Measurements from ENCODE around the gene TMC2. TPM values are rescaled to one million over a fixed set of nuclear protein-coding genes. Genes with fewer than 3 reads are reported as not detected.

The TMC2 gene
- total RNA-seq, 1 experiment from 2014 or later = not detected

GRCh38 chr20:2659547-2659946 is 123.2 kb downstream of the TMC2 start:
- ATAC-seq (no peak), DNase-seq (ENCODE audit: low spot score) (no peak)
- Mint-ChIP-seq H3K4me1 (peaks cover 12% of the 10 kb centered on the region), H3K4me3 (no peak overlapping the region), H3K9me3 (no peaks in the 10 kb centered on the region), H3K36me3 (peaks cover 87% of the 10 kb centered on the region), H3K27me3 (ENCODE audit: low read depth) (no peaks in the 10 kb centered on the region), H3K27ac (no peak overlapping the region)
- TF ChIP-seq USF2 (CRISPR knock-in tag; IDR thresholded peaks at IDR 0.05) (no peak), MYBL2 (CRISPR knock-in tag; IDR thresholded peaks at IDR 0.05) (no peak), ESRRA (CRISPR knock-in tag; IDR thresholded peaks at IDR 0.05; ENCODE audit: borderline replicate concordance) (no peak), GTF2I (CRISPR knock-in tag; conservative IDR thresholded peaks at IDR 0.05) (no peak), OVOL2 (CRISPR knock-in tag; IDR thresholded peaks at IDR 0.05; ENCODE audit: borderline replicate concordance) (no peak), IRF2 (CRISPR knock-in tag; IDR thresholded peaks at IDR 0.05; ENCODE audit: borderline replicate concordance, low read depth) (no peak), ZNF219 (CRISPR knock-in tag; IDR thresholded peaks at IDR 0.05; ENCODE audit: borderline replicate concordance) (no peak), TP53 (CRISPR knock-in tag; IDR thresholded peaks at IDR 0.05) (no peak), RELA (CRISPR knock-in tag; IDR thresholded peaks at IDR 0.05; ENCODE audit: borderline replicate concordance) (no peak), TEAD4 (CRISPR knock-in tag; IDR thresholded peaks at IDR 0.05) (no peak), ZNF121 (CRISPR knock-in tag; IDR thresholded peaks at IDR 0.05) (no peak), TEAD1 (CRISPR knock-in tag; IDR thresholded peaks at IDR 0.05) (no peak), NFYB (CRISPR knock-in tag; conservative IDR thresholded peaks at IDR 0.05; ENCODE audit: low read depth) (no peak), HMGA2 (CRISPR knock-in tag; IDR thresholded peaks at IDR 0.05) (no peak), E2F4 (CRISPR knock-in tag; IDR thresholded peaks at IDR 0.05; ENCODE audit: borderline replicate concordance, low read depth) (no peak), RORB (CRISPR knock-in tag; IDR thresholded peaks at IDR 0.05) (no peak), FOXJ3 (CRISPR knock-in tag; IDR thresholded peaks at IDR 0.05; ENCODE audit: borderline replicate concordance) (no peak)
- TF ChIP-seq, protein P1, sequence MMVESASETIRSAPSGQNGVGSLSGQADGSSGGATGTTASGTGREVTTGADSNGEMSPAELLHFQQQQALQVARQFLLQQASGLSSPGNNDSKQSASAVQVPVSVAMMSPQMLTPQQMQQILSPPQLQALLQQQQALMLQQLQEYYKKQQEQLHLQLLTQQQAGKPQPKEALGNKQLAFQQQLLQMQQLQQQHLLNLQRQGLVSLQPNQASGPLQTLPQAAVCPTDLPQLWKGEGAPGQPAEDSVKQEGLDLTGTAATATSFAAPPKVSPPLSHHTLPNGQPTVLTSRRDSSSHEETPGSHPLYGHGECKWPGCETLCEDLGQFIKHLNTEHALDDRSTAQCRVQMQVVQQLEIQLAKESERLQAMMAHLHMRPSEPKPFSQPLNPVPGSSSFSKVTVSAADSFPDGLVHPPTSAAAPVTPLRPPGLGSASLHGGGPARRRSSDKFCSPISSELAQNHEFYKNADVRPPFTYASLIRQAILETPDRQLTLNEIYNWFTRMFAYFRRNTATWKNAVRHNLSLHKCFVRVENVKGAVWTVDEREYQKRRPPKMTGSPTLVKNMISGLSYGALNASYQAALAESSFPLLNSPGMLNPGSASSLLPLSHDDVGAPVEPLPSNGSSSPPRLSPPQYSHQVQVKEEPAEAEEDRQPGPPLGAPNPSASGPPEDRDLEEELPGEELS (CRISPR knock-in tag; IDR thresholded peaks at IDR 0.05) = no peak
- TF ChIP-seq, protein P2, sequence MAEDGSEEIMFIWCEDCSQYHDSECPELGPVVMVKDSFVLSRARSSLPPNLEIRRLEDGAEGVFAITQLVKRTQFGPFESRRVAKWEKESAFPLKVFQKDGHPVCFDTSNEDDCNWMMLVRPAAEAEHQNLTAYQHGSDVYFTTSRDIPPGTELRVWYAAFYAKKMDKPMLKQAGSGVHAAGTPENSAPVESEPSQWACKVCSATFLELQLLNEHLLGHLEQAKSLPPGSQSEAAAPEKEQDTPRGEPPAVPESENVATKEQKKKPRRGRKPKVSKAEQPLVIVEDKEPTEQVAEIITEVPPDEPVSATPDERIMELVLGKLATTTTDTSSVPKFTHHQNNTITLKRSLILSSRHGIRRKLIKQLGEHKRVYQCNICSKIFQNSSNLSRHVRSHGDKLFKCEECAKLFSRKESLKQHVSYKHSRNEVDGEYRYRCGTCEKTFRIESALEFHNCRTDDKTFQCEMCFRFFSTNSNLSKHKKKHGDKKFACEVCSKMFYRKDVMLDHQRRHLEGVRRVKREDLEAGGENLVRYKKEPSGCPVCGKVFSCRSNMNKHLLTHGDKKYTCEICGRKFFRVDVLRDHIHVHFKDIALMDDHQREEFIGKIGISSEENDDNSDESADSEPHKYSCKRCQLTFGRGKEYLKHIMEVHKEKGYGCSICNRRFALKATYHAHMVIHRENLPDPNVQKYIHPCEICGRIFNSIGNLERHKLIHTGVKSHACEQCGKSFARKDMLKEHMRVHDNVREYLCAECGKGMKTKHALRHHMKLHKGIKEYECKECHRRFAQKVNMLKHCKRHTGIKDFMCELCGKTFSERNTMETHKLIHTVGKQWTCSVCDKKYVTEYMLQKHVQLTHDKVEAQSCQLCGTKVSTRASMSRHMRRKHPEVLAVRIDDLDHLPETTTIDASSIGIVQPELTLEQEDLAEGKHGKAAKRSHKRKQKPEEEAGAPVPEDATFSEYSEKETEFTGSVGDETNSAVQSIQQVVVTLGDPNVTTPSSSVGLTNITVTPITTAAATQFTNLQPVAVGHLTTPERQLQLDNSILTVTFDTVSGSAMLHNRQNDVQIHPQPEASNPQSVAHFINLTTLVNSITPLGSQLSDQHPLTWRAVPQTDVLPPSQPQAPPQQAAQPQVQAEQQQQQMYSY (CRISPR knock-in tag; IDR thresholded peaks at IDR 0.05) = no peak
- TF ChIP-seq, protein P3, sequence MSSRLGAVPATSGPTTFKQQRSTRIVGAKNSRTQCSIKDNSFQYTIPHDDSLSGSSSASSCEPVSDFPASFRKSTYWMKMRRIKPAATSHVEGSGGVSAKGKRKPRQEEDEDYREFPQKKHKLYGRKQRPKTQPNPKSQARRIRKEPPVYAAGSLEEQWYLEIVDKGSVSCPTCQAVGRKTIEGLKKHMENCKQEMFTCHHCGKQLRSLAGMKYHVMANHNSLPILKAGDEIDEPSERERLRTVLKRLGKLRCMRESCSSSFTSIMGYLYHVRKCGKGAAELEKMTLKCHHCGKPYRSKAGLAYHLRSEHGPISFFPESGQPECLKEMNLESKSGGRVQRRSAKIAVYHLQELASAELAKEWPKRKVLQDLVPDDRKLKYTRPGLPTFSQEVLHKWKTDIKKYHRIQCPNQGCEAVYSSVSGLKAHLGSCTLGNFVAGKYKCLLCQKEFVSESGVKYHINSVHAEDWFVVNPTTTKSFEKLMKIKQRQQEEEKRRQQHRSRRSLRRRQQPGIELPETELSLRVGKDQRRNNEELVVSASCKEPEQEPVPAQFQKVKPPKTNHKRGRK (CRISPR knock-in tag; IDR thresholded peaks at IDR 0.05; ENCODE audit: borderline replicate concordance) = no peak
- POLR2A ChIA-PET = no interaction called here
- CTCF ChIA-PET = no interaction called here

Measured in WTC11 (cell line).